HG03457 (cell line): ENCODE data around the gene ZBTB17.
"Not testable (repeated sequence)": the region's sequence is repeated elsewhere in the genome, so short reads cannot be mapped to it uniquely, and the experiment has no call there.

Source experiments
- ATAC-seq: cut with Tn5 transposase; IDR thresholded peaks from one replicate; pipeline ENCODE4 v1.9.1; 2021; ENCODE audit warnings: moderate number of reproducible peaks; ENCODE audit not compliant: unreplicated experiment

The ZBTB17 gene

GRCh38 chr1:15937146-15937545, 38.8 kb downstream of the ZBTB17 start:
- ATAC-seq: no peak

GRCh38 chr1:15936025-15936424, 39.9 kb downstream of the ZBTB17 start:
- ATAC-seq: no peak

DNA sequence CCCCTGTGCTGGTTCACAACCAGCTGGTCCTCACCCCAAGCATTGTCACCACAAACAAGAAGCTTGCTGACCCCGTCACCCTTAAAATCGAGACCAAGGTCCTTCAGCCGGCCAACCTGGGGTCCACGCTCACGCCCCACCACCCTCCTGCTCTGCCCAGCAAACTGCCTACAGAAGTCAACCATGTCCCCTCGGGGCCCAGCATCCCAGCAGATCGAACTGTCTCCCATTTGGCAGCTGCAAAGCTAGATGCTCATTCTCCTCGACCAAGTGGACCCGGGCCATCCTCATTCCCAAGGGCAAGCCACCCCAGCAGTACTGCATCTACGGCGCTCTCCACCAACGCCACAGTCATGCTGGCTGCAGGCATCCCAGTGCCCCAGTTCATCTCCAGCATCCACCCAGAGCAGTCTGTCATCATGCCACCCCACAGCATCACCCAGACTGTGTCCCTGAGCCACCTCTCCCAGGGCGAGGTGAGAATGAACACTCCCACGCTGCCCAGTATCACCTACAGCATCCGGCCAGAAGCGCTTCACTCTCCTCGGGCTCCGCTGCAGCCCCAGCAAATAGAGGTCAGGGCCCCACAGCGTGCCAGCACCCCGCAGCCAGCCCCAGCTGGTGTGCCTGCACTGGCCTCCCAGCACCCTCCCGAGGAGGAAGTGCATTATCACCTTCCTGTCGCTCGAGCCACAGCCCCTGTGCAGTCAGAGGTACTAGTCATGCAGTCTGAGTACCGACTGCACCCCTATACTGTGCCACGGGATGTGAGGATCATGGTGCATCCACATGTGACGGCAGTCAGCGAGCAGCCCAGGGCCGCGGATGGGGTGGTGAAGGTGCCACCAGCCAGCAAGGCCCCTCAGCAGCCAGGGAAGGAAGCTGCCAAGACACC, 40.6 kb downstream of the ZBTB17 start:
- no peak for ATAC-seq

DNA sequence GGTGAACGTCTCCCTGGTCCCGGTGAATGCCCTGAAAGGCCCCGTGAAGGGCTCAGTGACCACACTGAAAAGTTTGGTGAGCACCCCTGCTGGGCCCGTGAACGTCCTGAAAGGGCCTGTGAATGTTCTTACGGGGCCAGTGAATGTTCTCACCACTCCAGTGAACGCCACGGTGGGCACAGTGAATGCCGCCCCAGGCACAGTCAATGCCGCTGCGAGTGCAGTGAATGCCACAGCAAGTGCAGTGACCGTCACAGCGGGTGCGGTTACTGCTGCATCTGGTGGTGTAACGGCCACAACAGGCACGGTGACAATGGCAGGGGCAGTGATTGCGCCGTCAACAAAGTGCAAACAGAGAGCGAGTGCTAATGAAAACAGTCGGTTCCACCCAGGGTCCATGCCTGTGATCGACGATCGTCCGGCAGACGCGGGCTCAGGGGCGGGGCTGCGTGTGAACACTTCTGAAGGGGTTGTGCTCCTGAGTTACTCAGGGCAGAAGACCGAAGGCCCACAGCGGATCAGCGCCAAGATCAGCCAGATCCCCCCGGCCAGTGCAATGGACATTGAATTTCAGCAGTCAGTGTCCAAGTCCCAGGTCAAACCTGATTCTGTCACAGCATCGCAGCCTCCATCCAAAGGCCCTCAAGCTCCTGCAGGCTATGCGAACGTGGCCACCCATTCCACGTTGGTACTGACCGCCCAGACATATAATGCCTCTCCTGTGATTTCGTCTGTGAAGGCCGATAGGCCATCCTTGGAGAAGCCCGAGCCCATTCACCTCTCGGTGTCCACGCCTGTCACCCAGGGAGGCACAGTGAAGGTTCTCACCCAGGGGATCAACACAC, 41.5 kb downstream of the ZBTB17 start:
- no peak for ATAC-seq

DNA sequence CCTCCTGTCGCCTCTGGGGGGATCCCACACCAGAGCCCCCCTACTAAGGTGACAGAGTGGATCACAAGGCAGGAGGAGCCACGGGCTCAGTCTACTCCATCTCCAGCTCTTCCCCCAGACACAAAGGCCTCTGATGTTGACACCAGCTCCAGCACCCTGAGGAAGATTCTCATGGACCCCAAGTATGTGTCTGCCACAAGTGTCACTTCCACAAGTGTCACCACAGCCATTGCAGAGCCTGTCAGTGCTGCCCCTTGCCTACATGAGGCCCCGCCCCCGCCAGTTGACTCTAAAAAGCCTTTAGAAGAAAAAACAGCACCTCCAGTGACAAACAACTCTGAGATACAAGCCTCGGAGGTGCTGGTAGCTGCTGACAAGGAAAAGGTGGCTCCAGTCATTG, 42.2 kb downstream of the ZBTB17 start:
- ATAC-seq: no peak

- ATAC-seq: no peak
Observed at GRCh38 chr1:15932612-15933011, 43.3 kb downstream of the ZBTB17 start.

GRCh38 chr1:15931884-15932283, 44.0 kb downstream of the ZBTB17 start:
- ATAC-seq: no peak

DNA sequence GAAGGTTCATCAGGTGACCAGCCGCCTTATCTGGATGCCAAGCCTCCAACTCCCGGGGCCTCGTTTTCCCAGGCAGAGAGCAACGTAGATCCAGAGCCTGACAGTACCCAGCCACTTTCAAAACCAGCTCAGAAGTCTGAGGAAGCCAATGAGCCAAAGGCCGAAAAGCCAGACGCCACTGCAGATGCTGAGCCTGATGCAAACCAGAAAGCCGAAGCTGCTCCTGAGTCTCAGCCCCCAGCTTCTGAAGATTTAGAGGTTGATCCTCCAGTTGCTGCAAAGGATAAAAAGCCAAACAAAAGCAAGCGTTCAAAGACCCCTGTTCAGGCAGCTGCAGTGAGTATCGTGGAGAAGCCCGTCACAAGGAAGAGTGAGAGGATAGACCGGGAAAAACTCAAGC, 44.5 kb downstream of the ZBTB17 start:
- no peak for ATAC-seq

DNA sequence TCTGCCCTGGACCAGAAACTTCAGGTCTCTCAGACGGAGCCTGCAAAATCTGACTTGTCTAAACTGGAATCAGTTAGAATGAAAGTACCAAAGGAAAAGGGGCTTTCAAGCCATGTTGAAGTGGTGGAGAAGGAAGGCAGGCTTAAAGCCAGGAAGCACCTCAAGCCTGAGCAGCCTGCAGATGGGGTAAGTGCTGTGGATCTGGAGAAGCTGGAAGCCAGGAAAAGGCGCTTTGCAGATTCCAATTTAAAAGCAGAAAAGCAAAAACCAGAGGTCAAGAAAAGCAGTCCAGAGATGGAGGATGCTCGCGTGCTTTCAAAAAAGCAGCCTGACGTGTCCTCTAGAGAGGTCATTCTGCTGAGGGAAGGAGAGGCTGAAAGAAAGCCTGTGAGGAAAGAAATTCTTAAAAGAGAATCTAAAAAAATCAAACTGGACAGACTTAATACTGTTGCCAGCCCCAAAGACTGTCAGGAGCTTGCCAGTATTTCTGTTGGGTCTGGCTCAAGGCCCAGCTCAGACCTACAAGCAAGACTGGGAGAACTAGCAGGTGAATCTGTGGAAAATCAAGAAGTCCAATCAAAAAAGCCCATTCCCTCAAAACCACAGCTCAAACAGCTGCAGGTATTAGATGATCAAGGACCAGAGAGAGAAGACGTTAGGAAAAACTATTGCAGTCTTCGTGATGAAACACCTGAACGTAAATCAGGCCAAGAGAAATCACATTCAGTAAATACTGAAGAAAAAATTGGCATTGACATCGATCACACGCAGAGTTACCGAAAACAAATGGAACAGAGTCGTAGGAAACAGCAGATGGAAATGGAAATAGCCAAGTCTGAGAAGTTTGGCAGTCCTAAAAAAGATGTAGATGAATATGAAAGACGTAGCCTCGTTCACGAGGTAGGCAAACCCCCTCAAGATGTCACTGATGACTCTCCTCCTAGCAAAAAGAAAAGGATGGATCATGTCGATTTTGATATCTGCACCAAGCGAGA, 46.6 kb downstream of the ZBTB17 start:
- ATAC-seq: no peak

- ATAC-seq: not testable (repeated sequence)
Observed at GRCh38 chr1:15926448-15926847, 49.5 kb downstream of the ZBTB17 start.

GRCh38 chr1:15923241-15923640, 52.7 kb downstream of the ZBTB17 start:
- ATAC-seq: no peak

GRCh38 chr1:15918962-15919715, 56.8 kb downstream of the ZBTB17 start:
- peak; percentile 55 for ATAC-seq

DNA sequence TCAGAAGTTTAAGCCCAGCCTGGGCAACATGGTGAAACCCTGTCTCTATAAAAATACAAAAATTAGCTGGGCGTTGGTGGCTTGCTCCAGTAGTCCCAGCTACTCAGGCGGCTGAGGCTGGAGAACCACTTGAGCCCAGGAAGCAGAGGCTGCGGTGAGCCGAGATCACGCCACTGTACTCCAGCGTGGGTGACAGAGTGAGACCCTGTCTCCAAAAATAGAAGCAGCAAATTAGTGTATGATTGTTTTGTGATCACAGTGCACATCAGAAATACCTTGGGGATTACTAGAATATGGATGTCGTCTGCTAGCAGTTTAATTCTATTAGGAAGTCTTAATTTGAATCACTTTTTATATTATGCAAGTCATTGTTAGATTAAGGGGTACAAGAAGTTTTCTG, 59.0 kb downstream of the ZBTB17 start:
- no peak for ATAC-seq

DNA sequence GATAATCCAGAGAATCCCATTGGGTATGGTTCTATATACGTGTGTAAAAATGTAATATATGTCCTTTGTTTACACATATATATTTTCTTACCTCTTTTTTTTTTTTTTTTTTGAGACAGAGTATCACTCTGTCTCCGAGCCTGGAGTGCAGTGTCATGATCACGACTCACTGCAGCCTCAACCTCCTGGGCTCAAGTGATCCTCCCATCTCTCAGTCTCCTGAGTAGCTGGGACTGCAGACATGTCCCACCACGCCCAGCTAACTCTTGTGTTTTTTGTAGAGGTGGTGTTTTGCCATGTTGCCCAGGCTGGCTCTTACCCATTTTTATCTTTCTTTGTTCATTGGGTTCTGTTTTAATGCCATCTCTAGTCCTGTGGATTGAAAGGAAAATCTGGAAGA, 59.5 kb downstream of the ZBTB17 start:
- no peak for ATAC-seq

- ATAC-seq: no peak
Observed at GRCh38 chr1:15915991-15916390, 59.9 kb downstream of the ZBTB17 start.

DNA sequence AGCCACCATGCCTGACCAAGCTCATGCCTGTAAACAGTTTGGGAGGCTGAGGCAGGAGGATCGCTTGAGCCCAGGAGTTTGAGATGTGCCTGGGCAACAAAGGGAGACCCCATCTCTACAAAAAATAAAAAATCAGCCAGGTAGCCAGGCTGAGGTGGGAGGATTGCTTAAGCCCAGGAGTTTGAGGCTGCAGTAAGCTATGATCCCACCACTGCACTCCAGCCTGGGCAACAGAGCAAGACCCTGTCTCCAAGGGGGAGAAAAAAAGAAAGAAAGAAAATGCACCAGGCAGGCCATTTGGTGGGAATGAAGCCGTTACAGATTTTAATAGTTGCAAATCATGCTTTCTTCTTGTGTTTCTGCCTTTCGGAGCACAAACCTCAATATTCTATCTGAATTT, 62.3 kb downstream of the ZBTB17 start:
- ATAC-seq: not testable (repeated sequence)

GRCh38 chr1:15911927-15912326, 64.0 kb downstream of the ZBTB17 start:
- ATAC-seq: no peak

- ATAC-seq: no peak
Observed at GRCh38 chr1:15911141-15911540, 64.8 kb downstream of the ZBTB17 start.

GRCh38 chr1:15908597-15908996, 67.3 kb downstream of the ZBTB17 start:
- ATAC-seq: no peak

DNA sequence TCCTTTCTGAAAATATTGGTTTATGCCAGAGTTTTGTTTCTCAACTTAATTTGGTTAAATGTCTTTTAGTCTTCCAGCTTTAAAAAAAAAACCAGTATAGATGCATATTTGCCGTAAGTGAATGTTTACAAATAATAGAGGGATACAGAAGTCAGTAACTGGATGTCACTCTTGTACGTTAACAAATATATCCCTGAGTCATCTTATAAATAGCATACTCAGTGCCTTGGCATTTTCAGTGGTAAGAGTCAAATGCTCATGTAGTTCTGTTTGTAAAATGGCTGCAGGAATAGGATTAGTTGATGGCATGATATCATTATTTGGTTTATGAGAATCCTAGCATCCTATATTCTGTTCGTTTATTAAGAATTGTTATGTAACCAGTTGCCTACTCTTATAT, 73.0 kb downstream of the ZBTB17 start:
- ATAC-seq: no peak
